Mucosa of gallbladder (tissue), 1 donor: ENCODE results near the gene NLGN2. TPM values are rescaled to one million over a fixed set of nuclear protein-coding genes. Genes with fewer than 3 reads are reported as not detected.

Experiments used
- DNase-seq: peaks from one replicate; pipeline ENCODE4 v3.0.0-alpha.2; 2020; ENCODE audit warnings: low spot score
- total RNA-seq: library from RNA; stranded (reverse); gene quantifications from one replicate; pipeline ENCODE4 v1.2.1, GENCODE V29; 2021
- donor health status: DM: no; HTN: no; CAD: no.

The NLGN2 gene
- total RNA-seq, 1 donor from 2014 or later, result 35.2 TPM

DNA sequence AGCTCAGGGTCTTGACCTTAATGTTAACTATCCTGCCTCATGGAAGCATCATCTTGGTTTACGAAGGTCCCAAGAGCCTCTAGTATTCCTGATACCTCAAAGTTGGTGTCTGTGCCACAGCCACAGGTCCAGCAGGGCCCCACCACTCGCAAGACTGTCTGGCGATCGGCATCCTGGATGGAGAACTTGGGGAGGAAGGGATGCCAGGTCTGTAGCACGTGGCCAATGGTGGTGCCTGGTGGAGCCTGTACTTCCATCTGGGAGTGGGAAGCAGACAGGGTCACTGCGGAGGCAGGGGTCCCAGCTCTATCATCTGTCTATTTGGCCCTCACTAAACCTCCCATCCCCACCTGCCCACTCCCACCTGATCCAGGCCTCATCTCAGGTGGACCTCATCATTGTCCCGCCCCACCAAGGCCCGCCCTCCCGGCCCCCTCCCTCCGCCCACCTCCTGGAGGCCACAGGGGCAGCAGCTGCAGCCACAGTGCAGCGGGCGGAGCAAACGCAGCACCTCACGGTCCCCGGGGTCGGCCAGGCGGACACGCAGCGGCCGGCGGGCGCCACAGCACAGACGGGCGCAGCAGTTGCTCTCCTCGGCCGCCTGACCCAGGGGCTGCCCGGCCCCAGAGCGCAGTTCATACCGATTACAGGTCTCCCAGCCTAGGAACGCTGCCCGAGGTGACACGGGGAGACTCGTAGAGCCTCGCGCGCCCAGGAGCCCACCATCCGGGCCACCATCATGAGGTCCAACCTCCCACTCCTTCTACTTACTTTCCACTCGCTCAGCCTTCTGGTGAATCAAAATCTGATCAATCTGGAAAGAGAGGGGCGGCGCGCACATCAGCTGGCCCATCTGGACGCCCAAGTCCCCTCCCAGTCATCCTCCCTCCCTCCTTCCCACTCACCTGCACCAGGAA lies 14.7 kb upstream of the NLGN2 start:
- no peak for DNase-seq

DNA sequence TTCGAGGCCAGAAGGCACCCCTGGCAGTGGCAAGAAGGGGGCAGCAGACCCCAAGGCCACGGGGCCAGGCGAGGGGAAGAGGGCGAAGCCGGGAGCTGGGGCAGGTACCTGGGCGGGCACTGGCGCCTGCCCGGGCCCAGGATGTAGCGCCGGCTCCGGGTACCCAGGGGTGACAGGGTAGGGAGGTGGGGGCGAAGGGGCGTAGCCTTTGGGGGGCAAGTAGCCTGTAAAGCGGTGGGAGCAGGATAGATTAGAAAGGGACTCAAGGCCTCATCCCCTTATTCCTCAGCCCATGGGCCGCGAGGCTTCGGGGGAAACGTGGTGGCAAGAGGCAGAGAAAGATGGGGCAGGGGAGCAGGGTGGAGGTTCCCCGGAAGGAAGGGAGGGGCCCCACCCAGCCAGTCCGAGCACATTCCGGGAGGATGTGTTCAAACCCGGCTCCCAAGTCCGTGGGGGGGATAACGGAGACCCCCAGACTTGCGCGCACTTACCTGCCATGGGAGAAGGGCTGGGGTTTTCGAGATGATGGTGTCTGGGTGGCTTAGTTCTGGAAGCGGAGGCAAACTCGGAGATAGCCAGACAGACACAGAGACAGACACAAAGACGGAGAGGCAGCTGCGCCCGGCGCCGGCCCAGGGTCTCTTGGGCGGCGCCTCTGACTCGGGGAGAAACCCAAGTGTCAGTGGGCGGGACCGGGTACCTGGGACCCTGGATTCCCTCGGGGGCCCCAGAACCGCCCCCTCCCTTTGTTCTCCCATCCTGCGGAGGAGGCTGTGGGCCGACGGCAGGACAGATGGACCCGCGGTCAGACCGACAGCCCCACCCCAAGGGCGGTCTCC lies 13.8 kb upstream of the NLGN2 start:
- DNase-seq, result no peak

DNA sequence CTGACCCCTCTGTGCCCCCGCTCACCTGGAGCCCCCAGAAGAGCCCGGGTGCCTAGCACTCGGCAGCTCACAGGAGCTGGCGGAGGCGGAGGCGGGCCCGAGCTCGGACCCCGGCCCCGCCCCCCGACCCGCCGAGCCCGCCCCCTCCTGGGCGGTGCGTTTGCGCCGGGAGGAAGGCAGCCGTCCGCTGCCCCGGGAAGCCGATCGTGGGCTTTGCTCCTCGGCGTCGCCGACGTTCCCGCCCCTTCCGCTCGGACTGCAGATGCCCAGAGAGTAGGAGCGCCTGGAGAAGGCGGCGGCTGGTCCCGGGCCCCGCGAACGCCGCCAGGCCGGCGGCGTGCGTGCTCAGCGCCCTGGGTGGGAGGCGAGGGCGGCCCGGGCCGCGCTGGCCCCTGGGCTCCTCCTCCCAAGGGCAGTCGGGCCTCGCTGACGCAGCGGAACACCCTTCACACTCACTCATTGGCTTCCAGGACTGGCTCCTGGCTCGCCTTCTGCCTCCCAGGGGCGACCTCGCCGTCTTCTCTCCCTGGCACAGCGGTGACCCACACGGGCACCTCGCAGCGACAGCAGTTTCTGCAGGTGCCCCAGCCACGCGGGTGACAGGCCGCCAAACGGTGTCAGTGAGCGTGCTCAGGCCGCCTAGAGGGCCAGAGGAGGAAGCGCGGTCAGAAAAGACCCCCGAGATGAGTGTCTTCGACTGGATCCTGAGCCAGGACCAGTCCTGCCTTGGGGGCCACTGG lies 13.0 kb upstream of the NLGN2 start, which contains the start of gene PLSCR3:
Gene PLSCR3, minus strand, starts transcription at position 74 of the 740 bp plus-strand sequence. CDS start 415 bp downstream, outside the sequence.
- DNase-seq, result peak; percentile 87

DNA sequence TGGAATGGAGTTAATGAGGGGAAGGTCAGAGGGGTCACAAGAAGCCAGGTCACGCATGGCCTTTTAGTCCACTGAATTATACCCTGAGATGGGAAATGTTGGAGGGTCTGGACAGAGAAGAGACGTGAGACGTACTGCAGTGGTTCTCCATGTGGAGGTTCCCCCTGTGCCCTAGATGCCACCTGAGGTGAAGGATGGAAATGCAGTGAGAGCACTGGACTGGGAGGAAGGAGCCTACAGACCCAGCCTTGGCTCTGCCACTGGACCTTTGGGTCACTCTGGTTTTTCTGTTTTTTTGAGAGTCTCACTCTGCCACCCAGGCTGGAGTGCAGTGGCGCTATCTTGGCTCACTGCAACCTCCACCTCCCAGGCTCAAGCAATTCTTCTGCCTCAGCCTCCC lies 11.5 kb upstream of the NLGN2 start:
- no peak for DNase-seq

DNA sequence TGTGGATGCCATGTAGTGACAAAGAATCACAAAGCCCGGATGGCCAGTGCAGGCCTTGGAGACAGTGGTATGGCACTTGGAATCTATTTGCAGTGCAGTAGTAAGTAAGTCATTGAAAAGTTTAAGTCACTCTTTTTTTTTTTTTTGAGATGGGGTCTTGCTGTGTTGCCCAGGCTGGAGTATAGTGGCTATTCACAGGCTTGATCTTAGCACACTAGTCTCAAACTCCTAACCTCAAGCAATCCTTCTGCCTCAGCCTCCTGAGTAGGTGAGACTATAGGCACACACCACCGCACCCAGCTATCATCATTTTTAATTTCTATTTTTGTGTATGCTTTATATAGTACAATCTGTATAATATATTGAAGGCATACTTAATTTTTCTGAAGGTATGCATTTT lies 9.0 kb upstream of the NLGN2 start:
- DNase-seq, result no peak

DNA sequence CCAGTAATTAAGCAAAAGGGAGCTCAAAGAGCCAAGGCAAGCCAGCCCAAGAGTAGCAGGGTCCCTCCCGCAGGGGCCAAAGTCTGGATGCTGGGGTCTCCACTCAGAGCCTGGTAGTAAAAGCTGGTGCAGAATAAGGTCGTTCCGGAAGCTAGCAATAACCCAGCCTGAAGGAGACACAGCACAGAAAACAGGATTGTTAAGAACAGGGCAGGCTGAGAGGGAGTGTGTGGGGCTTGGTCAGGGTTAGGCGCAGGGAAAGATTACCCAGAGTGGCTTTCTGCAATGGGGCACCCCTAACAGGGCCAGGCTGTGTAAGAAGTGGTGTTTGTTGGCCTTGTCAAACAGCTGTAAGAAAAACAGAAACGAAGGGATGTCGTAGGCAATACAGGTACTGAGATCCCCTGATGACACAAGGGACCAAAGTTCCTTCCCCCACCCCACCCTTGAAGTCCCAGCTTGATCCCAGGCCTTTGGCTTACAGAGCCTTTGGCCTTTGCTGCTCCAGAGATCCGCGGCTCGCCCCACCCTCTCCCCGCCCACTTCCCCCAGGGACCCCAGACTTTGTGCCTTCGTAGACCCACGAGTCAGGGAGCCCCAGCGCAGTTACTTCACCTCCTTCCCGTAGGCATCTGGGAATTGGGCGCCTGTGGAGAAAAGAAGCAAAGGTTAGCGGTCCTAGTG lies 4.5 kb upstream of the NLGN2 start:
- peak; percentile 27 for DNase-seq

DNA sequence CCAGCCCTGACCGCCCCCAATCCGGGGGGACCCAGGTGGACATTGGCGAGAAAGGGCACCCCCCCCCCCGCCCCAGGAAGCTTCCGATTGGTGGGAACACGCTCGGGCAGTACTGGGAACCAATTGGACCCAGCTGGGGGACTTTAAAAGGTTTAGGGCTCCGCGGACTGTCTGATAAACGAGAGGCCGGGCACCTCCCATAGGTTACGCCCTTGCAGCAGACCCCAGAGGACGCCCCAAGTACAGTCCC lies 4.0 kb upstream of the NLGN2 start:
- no peak for DNase-seq

DNA sequence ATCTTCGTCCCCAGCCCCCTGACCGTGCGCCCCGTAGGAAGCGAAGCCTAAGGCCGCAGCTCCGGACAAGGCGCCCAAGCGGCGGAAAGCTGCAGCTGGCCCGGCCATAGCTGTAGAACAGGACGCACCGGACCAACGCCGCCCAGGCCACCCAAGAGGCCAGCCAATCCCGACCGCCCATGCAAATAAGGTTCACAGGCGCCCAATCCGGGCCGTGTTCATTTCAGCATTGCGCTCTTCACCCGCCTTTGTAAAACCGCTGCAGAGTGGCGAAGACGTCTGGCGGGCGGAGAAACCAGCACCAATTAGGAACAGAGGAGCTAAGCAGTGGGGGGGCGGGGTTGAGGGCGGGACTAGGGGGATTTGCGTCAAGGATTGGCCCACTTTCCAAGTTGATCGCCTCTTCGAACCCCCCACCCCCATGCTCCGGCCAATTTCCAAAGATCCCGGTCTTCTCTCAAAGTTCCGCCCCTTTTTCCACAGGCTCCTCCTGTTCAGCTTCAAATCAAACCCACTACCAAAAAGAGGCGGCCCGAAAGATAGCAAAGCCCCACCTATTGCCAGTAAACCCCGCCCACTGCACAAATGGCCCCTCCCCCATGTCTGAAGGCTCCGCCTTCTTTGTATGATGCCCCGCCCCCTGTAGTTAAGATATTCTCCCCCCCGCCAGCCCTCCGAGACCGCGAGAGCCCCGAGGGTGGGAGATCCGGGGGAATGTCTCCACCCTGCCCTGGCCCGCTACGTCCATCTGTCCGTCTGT lies 3.5 kb upstream of the NLGN2 start, which contains the start of gene TMEM256:
Gene TMEM256, minus strand, starts transcription at position 121 of the 760 bp plus-strand sequence. Its CDS starts 13 bp downstream, at position 108.
- DNase-seq, result peak; percentile 99

DNA sequence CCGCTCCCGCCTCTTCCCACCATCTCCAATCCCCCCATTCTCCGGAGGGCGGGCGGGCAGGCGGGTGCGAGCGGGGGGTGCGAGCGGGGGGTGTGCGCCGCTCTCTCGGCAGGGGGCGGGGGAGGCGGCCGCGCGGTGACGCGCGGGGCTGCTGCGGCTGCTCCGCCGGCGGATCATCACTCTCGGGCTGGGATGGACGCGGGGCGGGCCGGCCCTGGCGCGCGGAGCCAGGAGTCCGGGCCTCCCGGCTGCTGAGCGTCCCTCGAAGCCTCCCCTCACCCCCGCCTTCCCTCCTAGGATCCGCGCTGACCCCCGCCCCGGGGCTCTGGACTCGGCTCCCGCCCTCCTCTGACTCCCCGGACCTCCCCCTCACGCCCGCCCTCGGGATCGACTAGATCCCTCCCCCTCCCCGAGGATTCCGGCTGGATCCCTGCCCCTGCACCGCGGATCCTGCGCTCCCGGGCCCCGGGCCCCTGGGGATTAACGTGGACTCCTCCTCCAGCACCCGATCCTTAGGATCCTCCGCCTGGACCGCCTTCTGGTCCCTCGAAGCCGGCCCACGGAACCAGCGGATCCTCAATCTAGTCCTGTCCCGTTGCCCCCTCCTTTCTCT lies 2.8 kb upstream of the NLGN2 start:
- no peak for DNase-seq

DNA sequence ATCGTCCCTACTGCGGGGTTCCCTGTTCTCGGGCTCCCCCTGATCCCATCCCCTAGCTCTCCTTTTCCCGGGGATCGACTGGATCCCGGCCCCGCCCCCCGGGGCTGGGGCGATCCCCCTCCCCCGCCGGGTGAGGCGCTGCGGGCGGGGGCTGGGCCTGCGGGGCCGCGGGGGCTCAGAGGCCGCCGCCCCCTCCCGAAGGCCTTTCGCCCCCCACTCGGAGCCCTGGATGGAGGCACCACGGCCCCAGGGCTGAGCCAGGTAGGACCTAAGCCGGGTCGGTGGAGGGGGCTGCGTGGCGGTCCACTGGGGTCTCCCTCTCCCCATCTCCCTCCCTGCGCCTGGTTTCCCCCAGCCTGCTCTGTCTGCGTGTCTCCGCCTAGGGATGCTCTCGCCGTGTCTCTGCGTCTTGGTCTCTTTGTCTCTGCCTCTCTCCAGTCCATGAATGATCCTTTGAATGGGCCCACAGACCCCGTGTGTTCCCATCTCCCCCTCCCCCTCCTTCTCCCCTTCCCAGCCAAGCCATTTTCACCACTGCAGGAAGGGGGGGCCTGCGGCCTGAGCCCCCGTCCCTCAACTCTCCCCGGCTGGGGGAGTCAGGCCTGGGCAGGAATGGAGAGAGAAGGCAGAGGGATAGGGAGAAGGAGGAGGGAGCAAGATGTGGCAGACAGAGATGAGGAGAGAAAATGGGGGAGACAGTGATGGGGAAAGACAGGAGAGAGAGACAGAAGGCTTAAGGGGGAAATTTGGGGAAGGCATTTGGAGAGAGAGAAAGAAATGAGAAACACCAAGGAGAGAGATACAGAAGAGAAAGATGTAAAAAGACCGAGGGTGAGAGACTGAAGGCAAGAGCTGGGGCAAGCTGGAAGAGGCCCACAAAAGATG lies 2.1 kb upstream of the NLGN2 start:
- DNase-seq, result no peak

DNA sequence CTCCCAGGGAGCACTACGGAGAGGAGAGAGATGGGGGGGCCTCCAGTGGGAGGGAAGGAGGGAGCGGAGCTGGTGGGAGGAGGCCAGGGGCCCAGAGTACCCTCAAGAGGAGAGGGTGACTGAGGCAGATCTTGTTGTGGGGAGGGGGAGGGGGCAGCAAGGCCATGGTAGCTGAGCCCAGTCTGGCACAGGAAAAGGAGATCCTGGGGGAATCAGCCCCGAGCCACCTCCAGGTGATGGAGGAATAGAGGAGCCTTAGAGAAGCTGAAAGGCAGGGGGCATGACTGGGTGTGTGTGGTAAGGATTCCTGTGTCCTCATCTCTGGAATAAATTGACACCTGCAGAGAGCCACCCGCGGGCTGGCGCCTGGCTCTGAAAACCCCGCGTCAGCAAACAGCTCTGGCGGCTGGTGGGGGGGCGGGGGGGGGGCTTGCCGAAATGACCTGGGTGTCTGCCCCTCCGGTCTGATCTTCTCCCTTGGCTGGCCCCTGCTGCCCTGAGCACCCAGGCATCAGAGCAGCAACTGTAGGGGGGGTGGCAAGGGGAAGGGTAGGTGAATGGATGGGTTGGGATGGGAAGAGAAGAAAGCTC lies 1.3 kb upstream of the NLGN2 start:
- no peak for DNase-seq

DNA sequence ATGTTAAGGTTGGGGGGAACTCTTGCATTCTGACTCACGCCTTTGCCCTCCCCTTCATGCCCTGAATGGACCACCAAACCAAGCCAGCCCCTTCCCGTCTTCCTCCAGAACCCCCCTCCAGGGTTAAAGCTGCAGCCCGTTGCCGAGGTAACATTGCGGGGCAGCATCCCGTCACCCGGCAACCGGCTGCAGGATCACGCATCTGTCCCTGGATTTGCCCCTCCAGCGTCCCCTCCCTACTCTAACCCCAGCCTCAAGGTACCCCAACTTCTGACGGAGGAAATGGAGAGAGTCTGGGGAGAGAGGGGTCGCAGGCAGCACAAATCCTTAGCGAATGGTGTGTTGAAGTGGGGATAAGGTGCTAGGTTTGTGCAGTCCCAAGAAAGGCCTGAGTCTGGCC lies 563 bp upstream of the NLGN2 start:
- DNase-seq, result no peak

DNA sequence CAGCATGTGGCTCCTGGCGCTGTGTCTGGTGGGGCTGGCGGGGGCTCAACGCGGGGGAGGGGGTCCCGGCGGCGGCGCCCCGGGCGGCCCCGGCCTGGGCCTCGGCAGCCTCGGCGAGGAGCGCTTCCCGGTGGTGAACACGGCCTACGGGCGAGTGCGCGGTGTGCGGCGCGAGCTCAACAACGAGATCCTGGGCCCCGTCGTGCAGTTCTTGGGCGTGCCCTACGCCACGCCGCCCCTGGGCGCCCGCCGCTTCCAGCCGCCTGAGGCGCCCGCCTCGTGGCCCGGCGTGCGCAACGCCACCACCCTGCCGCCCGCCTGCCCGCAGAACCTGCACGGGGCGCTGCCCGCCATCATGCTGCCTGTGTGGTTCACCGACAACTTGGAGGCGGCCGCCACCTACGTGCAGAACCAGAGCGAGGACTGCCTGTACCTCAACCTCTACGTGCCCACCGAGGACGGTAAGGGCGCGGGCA lies 645 bp downstream of the NLGN2 start:
- DNase-seq, result no peak

DNA sequence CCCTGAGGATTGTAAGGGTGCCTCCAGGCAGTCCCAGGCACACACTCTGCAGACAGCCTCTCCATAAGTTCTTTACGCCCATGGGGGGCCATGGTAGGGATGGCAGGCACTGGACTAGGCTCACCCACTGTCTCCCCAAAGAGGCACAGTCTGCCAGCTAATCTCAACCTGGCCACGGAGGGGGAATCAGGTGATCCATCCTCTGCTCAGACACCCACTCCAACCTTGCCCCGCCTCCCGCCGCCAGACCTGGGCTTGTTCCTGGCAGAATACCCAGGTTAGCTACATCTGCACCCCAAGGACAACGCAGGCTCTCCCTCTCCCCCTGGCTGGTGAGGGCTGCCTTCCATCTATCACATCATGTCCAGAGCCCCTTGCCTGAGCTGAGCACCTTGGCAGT lies 1.2 kb downstream of the NLGN2 start:
- DNase-seq, result no peak

DNA sequence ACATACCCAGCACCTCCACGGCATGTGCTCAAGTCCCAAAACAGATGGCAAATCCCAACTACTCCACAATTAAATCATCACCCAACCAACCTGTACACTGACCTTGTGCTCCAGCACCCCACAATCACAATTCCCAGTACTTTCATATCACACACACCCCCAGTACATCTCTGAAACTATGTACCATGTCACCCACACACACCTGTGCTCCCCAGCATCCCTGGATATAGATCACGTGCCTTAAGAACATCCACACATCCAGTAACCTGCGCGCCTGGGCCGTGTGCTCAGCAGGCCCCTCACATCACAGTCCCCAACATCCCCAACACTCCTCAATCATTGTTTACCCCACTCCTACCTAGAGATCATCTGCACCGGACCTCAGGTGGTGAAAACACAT lies 2.1 kb downstream of the NLGN2 start:
- DNase-seq, result no peak

DNA sequence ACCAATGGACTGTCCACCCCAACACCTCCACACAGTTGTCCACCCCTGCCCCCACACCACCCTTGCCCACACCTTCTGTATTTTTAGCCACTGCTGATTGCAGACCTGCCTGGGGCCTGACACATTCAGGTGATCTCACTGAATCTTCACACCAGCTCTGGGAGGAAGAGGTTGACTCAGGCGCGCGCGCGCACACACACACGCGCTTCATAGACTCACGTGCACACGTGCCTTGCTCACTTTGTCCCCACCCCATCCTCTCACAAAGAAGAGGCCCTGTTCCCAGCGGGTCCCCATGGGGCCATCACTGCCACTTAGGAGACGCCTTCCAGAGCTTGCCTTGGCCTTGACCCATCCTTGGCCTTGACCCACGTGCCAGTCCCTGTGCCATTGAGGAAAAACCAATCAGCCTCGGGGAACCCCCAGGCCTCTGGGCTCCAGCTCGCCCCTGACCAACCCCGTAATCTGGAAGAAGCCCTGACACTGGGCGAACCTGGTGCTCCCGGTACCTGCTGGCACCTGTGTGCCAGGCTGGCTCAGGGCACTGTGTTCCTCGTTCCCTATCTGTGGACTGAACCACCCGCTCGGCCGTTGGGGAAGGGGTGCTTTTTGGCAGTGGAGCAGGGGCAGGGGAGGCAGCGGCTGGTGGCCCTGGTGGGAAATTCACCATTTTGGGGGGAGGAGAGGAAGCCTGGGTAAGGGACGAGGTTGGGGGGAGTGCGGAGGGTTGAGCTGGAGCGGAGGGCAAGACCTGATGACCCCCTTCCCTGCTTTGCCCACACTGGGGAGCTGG lies 3.2 kb downstream of the NLGN2 start:
- DNase-seq, result no peak

DNA sequence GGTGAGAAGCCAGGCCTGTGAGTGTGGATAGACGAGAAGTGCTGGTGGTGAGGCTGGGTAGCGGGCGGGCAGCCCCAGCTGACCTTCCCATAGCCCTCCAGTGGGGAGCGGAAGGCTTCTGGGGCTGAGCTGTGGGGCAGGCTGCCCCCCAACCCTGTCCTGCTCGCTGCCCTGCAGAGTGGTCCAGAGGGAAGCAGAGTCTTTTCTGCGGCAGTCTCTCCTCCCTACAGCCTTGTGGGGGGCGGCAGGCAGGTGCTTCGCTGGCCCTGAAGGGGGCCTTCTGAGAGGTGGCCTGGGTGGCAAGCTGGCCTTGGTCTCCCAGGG lies 3.7 kb downstream of the NLGN2 start:
- DNase-seq, result no peak

DNA sequence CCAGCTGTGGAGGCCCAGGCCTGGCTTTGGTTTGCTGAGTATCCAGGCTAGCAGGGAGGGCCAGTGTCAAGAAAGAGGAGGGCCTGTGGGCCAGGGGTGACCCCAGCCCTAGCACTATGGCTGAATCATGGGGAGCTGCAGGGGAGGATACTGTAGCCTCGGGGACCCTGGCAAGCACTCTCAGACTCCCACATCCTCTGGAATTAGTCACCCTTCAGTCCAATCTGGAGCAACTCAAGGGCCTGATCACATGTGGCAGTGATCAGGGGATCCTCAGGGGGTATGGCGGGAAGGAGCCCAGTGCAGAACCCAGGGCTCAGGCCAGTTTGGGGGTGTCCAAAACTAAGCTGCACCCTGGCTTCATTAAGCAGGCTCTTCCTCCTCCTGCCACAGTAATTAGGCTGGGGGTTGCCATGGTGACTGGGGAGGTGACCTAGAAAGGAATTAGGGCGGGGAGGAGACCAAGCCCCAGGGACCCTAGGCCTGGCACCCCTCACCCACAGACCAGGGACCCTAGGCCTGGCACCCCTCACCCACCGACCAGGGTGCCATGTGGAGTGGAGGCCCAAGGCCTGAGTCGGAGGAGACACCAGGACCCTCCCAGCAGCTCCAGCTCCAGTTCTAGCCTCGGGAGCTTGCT lies 5.8 kb downstream of the NLGN2 start:
- no peak for DNase-seq
